Measurements from ENCODE around the gene ITPR1.

- TF ChIP-seq ZNF8 (CRISPR knock-in tag; IDR thresholded peaks at IDR 0.05) (no peak), ZNF565 (CRISPR knock-in tag; conservative IDR thresholded peaks at IDR 0.05; ENCODE audit: low read depth) (no peak), BACH2 (CRISPR knock-in tag; IDR thresholded peaks at IDR 0.05; ENCODE audit: borderline replicate concordance) (no peak), ARNTL (CRISPR knock-in tag; IDR thresholded peaks at IDR 0.05; ENCODE audit: borderline replicate concordance, low read depth) (no peak), ZFP30 (CRISPR knock-in tag; IDR thresholded peaks at IDR 0.05) (no peak), ZC3H10 (CRISPR knock-in tag; IDR thresholded peaks at IDR 0.05) (no peak), ZFP3 (CRISPR knock-in tag; IDR thresholded peaks at IDR 0.05) (no peak), CSRNP3 (CRISPR knock-in tag; IDR thresholded peaks at IDR 0.05) (no peak)
- TF ChIP-seq, protein P1, sequence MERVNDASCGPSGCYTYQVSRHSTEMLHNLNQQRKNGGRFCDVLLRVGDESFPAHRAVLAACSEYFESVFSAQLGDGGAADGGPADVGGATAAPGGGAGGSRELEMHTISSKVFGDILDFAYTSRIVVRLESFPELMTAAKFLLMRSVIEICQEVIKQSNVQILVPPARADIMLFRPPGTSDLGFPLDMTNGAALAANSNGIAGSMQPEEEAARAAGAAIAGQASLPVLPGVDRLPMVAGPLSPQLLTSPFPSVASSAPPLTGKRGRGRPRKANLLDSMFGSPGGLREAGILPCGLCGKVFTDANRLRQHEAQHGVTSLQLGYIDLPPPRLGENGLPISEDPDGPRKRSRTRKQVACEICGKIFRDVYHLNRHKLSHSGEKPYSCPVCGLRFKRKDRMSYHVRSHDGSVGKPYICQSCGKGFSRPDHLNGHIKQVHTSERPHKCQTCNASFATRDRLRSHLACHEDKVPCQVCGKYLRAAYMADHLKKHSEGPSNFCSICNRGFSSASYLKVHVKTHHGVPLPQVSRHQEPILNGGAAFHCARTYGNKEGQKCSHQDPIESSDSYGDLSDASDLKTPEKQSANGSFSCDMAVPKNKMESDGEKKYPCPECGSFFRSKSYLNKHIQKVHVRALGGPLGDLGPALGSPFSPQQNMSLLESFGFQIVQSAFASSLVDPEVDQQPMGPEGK (CRISPR knock-in tag; IDR thresholded peaks at IDR 0.05; ENCODE audit: borderline replicate concordance), result no peak
- TF ChIP-seq, protein P2, sequence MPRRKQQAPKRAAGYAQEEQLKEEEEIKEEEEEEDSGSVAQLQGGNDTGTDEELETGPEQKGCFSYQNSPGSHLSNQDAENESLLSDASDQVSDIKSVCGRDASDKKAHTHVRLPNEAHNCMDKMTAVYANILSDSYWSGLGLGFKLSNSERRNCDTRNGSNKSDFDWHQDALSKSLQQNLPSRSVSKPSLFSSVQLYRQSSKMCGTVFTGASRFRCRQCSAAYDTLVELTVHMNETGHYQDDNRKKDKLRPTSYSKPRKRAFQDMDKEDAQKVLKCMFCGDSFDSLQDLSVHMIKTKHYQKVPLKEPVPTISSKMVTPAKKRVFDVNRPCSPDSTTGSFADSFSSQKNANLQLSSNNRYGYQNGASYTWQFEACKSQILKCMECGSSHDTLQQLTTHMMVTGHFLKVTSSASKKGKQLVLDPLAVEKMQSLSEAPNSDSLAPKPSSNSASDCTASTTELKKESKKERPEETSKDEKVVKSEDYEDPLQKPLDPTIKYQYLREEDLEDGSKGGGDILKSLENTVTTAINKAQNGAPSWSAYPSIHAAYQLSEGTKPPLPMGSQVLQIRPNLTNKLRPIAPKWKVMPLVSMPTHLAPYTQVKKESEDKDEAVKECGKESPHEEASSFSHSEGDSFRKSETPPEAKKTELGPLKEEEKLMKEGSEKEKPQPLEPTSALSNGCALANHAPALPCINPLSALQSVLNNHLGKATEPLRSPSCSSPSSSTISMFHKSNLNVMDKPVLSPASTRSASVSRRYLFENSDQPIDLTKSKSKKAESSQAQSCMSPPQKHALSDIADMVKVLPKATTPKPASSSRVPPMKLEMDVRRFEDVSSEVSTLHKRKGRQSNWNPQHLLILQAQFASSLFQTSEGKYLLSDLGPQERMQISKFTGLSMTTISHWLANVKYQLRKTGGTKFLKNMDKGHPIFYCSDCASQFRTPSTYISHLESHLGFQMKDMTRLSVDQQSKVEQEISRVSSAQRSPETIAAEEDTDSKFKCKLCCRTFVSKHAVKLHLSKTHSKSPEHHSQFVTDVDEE (CRISPR knock-in tag; IDR thresholded peaks at IDR 0.05), result no peak
Measured at GRCh38 chr3:4850928-4851265, 357.7 kb downstream of the ITPR1 start.

Data from SK-N-SH treated with all-trans-retinoic acid at 6 μM for 48 hours (cell line).